ENCODE measurements around the gene GGA1.

The GGA1 gene

GRCh38 chr22:37561212-37562048 is 47.2 kb upstream of the GGA1 start:
- peak; percentile 93 for TF ChIP-seq CTCF (IDR thresholded peaks at IDR 0.05; ENCODE audit: poor library complexity, severe bottlenecking)
- Histone ChIP-seq H3K27ac (ENCODE audit: poor library complexity, severe bottlenecking) (peak overlapping the region; percentile 93), H3K27me3 (ENCODE audit: insufficient read depth, poor library complexity, severe bottlenecking) (no peaks in the 10 kb centered on the region), H3K9me3 (ENCODE audit: severe bottlenecking) (no peaks in the 10 kb centered on the region), H3K4me1 (ENCODE audit: insufficient read depth, poor library complexity, severe bottlenecking) (peaks cover 28% of the 10 kb centered on the region), H3K4me3 (ENCODE audit: severe bottlenecking) (peak overlapping the region; percentile 98), H3K36me3 (ENCODE audit: low read depth) (peaks cover 26% of the 10 kb centered on the region)
- ATAC-seq (ENCODE audit: low read depth) (peak; percentile 32), DNase-seq (ENCODE audit: low spot score) (peak; percentile 84)

GRCh38 chr22:37562049-37562875 is 46.4 kb upstream of the GGA1 start:
- Histone ChIP-seq H3K27ac (ENCODE audit: poor library complexity, severe bottlenecking) (peak overlapping the region; percentile 93), H3K9me3 (ENCODE audit: severe bottlenecking) (no peaks in the 10 kb centered on the region), H3K4me1 (ENCODE audit: insufficient read depth, poor library complexity, severe bottlenecking) (peaks cover 31% of the 10 kb centered on the region), H3K27me3 (ENCODE audit: insufficient read depth, poor library complexity, severe bottlenecking) (no peaks in the 10 kb centered on the region), H3K4me3 (ENCODE audit: severe bottlenecking) (peak overlapping the region; percentile 98), H3K36me3 (ENCODE audit: low read depth) (peaks cover 35% of the 10 kb centered on the region)
- ATAC-seq (ENCODE audit: low read depth) (no peak), DNase-seq (ENCODE audit: low spot score) (no peak)
- TF ChIP-seq CTCF (IDR thresholded peaks at IDR 0.05; ENCODE audit: poor library complexity, severe bottlenecking), result peak; percentile 72

GRCh38 chr22:37563153-37564081 is 45.2 kb upstream of the GGA1 start:
- Histone ChIP-seq H3K27me3 (ENCODE audit: insufficient read depth, poor library complexity, severe bottlenecking) (no peaks in the 10 kb centered on the region), H3K27ac (ENCODE audit: poor library complexity, severe bottlenecking) (peak overlapping the region; percentile 93), H3K9me3 (ENCODE audit: severe bottlenecking) (no peaks in the 10 kb centered on the region), H3K4me3 (ENCODE audit: severe bottlenecking) (no peak overlapping the region), H3K4me1 (ENCODE audit: insufficient read depth, poor library complexity, severe bottlenecking) (peaks cover 31% of the 10 kb centered on the region), H3K36me3 (ENCODE audit: low read depth) (peaks cover 40% of the 10 kb centered on the region)
- DNase-seq (ENCODE audit: low spot score), result peak; percentile 85
- no peak for TF ChIP-seq CTCF (IDR thresholded peaks at IDR 0.05; ENCODE audit: poor library complexity, severe bottlenecking)
- peak; percentile 44 for ATAC-seq (ENCODE audit: low read depth)

DNA sequence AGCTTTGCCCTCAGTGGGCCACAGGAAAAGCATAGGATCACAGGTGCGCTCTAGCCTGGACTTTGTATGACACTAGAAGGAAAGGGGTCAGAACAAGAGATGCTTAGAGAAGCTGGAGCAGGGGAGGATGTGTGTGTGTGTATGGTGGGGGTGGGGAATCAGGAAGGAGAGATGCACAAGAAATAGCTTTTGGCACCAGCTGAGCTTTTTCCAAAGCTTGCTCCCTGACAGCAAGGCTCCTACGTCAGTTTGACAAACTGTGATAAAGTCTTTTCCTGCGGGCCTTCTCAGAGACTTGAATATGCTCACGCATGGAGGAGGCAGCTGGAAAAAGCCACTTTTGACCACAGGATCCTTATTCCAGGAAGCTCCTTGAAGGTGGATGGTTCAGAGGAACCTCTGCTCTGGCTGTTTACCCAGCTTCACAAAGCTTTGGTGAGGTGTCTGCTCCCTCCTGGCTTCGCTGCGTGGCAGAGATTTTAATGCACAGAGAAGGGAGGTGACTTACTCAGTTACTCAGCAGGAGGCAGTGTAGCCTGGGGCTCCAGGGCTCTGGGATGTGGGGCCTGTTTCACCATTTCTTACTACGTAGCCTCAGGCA is 44.4 kb upstream of the GGA1 start:
- H3K4me3 ChIP-seq (ENCODE audit: severe bottlenecking), result no peak overlapping the region

More for the DNA sequence above, 44.4 kb upstream of the GGA1 start:
- Histone ChIP-seq H3K9me3 (ENCODE audit: severe bottlenecking) (no peaks in the 10 kb centered on the region), H3K27me3 (ENCODE audit: insufficient read depth, poor library complexity, severe bottlenecking) (no peaks in the 10 kb centered on the region), H3K27ac (ENCODE audit: poor library complexity, severe bottlenecking) (peak overlapping the region; percentile 93), H3K4me1 (ENCODE audit: insufficient read depth, poor library complexity, severe bottlenecking) (peaks cover 31% of the 10 kb centered on the region), H3K36me3 (ENCODE audit: low read depth) (peaks cover 40% of the 10 kb centered on the region)
- TF ChIP-seq CTCF (IDR thresholded peaks at IDR 0.05; ENCODE audit: poor library complexity, severe bottlenecking), result no peak
- ATAC-seq (ENCODE audit: low read depth) (no peak), DNase-seq (ENCODE audit: low spot score) (no peak)
